ENCODE results near the gene S100PBP.

DNA sequence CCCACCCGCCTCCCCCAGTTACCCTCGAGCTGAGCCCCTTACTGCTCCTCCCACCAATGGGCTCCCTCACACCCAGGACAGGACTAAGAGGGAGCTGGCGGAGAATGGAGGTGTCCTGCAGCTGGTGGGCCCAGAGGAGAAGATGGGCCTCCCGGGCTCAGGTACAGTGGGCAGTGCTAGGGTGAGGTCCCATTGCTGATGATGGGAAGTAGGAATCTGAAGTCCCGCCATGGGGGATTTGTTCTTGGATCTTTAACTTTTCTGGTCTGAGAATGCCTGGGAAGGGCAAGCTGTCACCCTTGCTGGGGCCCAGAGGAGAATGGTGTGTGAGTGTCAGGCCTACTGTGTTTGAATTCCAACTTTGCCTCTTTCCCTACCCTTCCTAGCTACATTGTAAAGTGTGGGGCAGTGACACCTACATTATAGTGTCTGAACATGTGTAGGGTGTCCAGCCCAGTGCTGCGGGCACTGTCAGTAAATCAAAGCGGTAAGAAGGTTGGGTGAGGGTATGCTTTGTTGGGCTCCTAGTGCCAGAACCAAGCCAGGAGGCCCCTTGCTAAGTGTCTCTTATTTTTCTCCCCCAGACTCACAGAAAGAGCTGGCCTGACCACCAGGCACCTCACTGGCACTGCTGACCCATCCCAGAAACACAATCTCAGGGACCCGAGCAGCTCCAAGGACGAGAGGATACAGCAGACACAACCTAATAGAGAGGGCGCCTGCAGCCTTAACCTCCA lies 45.0 kb upstream of the S100PBP start:
- TF ChIP-seq, protein P1, sequence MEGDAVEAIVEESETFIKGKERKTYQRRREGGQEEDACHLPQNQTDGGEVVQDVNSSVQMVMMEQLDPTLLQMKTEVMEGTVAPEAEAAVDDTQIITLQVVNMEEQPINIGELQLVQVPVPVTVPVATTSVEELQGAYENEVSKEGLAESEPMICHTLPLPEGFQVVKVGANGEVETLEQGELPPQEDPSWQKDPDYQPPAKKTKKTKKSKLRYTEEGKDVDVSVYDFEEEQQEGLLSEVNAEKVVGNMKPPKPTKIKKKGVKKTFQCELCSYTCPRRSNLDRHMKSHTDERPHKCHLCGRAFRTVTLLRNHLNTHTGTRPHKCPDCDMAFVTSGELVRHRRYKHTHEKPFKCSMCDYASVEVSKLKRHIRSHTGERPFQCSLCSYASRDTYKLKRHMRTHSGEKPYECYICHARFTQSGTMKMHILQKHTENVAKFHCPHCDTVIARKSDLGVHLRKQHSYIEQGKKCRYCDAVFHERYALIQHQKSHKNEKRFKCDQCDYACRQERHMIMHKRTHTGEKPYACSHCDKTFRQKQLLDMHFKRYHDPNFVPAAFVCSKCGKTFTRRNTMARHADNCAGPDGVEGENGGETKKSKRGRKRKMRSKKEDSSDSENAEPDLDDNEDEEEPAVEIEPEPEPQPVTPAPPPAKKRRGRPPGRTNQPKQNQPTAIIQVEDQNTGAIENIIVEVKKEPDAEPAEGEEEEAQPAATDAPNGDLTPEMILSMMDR (IDR thresholded peaks at IDR 0.05), result no peak
- TF ChIP-seq POLR2AphosphoS2 (conservative IDR thresholded peaks at IDR 0.05; ENCODE audit: low read length), result no peak
- no peak for TF ChIP-seq HDAC2 (IDR thresholded peaks at IDR 0.05)
- TF ChIP-seq CEBPB (IDR thresholded peaks at IDR 0.05), result no peak
- TF ChIP-seq FOXS1 (CRISPR knock-in tag; IDR thresholded peaks at IDR 0.05), result no peak
- TF ChIP-seq NFE2L2 (conservative IDR thresholded peaks at IDR 0.05; ENCODE audit: low read length), result no peak
- TF ChIP-seq POLR2A (IDR thresholded peaks at IDR 0.05; ENCODE audit: low read length), result no peak
- TF ChIP-seq RCOR1 (IDR thresholded peaks at IDR 0.05; ENCODE audit: low read depth, low read length), result no peak
- no peak for TF ChIP-seq RFX5 (IDR thresholded peaks at IDR 0.05)
- no peak for TF ChIP-seq EP300 (IDR thresholded peaks at IDR 0.05)
- TF ChIP-seq, protein P2, sequence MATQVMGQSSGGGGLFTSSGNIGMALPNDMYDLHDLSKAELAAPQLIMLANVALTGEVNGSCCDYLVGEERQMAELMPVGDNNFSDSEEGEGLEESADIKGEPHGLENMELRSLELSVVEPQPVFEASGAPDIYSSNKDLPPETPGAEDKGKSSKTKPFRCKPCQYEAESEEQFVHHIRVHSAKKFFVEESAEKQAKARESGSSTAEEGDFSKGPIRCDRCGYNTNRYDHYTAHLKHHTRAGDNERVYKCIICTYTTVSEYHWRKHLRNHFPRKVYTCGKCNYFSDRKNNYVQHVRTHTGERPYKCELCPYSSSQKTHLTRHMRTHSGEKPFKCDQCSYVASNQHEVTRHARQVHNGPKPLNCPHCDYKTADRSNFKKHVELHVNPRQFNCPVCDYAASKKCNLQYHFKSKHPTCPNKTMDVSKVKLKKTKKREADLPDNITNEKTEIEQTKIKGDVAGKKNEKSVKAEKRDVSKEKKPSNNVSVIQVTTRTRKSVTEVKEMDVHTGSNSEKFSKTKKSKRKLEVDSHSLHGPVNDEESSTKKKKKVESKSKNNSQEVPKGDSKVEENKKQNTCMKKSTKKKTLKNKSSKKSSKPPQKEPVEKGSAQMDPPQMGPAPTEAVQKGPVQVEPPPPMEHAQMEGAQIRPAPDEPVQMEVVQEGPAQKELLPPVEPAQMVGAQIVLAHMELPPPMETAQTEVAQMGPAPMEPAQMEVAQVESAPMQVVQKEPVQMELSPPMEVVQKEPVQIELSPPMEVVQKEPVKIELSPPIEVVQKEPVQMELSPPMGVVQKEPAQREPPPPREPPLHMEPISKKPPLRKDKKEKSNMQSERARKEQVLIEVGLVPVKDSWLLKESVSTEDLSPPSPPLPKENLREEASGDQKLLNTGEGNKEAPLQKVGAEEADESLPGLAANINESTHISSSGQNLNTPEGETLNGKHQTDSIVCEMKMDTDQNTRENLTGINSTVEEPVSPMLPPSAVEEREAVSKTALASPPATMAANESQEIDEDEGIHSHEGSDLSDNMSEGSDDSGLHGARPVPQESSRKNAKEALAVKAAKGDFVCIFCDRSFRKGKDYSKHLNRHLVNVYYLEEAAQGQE (IDR thresholded peaks at IDR 0.05), result no peak
- TF ChIP-seq NPAS2 (CRISPR knock-in tag; IDR thresholded peaks at IDR 0.05; ENCODE audit: borderline replicate concordance), result no peak
- TF ChIP-seq, protein P3, sequence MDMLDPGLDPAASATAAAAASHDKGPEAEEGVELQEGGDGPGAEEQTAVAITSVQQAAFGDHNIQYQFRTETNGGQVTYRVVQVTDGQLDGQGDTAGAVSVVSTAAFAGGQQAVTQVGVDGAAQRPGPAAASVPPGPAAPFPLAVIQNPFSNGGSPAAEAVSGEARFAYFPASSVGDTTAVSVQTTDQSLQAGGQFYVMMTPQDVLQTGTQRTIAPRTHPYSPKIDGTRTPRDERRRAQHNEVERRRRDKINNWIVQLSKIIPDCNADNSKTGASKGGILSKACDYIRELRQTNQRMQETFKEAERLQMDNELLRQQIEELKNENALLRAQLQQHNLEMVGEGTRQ (IDR thresholded peaks at IDR 0.05), result no peak

Measured in A549 (cell line).